ENCODE results near the gene CCDC15.

GRCh38 chr11:125071846-125072217, 117.8 kb downstream of the CCDC15 start:
- no peak for TF ChIP-seq EZH2 (IDR thresholded peaks at IDR 0.05; ENCODE audit: borderline replicate concordance, low read length)
- no peak for TF ChIP-seq CTCF (IDR thresholded peaks at IDR 0.05; ENCODE audit: low read length)
